GM19324 (cell line): Measurements from ENCODE around the gene IVL.

Source experiments
- ATAC-seq: cut with Tn5 transposase; IDR thresholded peaks from one replicate; pipeline ENCODE4 v1.9.1; 2021; ENCODE audit warnings: mild to moderate bottlenecking, moderate library complexity; ENCODE audit not compliant: unreplicated experiment, low FRiP score

The IVL gene

GRCh38 chr1:152946248-152946647, 37.9 kb downstream of the IVL start:
- ATAC-seq: no peak

- no peak for ATAC-seq
These were observed 38.4 kb downstream of the IVL start, which contains the start of gene SPRR5 for GRCh38 chr1:152946651-152947256. SPRR5 (plus strand) TSS chr1:152947206; CDS start chr1:152948555, 1,349 bp downstream.

GRCh38 chr1:152951711-152952110, 43.4 kb downstream of the IVL start:
- ATAC-seq: no peak

- ATAC-seq: no peak
These were observed 45.4 kb downstream of the IVL start for GRCh38 chr1:152953761-152954160.

- no peak for ATAC-seq
These were observed 46.1 kb downstream of the IVL start for GRCh38 chr1:152954436-152954835.

GRCh38 chr1:152957561-152957960, 49.2 kb downstream of the IVL start:
- no peak for ATAC-seq

GRCh38 chr1:152959273-152959672, 50.9 kb downstream of the IVL start:
- ATAC-seq: no peak

- ATAC-seq: no peak
These were observed 51.6 kb downstream of the IVL start for GRCh38 chr1:152959801-152960451.

- no peak for ATAC-seq
These were observed 52.2 kb downstream of the IVL start for GRCh38 chr1:152960452-152961044.
